GM19099 (cell line): ENCODE measurements around the gene ARL10.

Source experiments
- POLR2A ChIP-seq: IDR thresholded peaks from 3 replicates; pipeline ENCODE4 v1.6.1; 2011; ENCODE audit warnings: low read depth; ENCODE audit not compliant: insufficient read length; ENCODE audit errors: extremely low read depth

ARL10 gene

DNA sequence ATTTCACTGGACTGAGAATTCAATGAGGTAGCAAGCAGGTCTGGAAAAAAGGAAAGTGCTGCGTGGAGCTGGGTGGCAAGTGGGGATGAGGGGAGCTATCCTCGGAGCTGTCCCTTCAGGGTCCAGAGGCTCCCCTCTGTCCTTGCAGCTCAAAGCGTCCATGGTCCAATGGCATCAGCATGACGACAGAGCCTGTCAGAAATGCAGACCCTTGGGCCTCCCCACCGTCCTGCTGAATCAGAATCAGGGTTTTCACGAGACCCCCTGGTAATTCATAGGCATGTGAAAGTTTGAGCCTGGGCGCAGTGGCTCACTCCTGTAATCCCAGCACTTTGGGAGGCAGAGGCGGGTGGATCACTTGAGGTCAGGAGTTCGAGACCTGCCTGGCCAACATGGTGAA is 28.8 kb downstream of the ARL10 start:
- no peak for TF ChIP-seq POLR2A

DNA sequence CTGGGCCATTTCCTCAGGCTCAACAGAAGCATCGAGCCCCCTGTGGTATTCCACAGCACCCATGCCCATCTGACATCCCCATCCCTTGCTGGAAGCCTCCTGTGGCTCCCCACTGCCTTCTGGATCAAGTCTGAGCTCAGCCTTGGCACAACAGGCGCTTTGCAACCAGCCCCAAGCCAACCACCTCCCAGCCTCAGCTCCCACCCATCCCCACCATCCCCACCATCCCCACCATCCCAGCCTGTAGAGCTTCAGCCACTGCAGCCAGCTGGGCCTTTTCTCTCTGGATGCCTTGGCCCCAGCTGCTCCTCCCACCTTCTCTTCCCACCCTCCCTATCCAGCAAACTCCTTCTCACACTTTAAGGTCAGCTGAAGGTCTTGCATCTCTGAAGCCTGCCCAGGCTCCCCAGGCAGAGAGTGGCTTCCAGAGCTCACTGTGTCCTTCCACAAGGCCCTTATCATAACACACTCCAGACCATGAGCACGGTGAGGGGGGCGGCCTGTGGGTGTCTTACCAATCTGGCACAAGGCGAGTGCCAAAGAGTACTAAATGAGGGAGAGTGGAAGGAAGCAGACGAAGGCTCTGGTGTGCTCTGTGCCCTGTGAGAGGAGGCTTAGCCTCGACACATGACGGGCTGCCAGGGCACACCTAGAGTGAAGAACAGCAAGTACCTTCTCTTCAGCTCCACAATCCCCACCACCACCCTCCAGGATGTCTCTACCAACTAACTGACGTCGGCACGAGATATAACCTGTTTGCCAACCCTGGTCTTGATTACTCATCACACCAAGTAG is 29.8 kb downstream of the ARL10 start:
- TF ChIP-seq POLR2A = no peak

DNA sequence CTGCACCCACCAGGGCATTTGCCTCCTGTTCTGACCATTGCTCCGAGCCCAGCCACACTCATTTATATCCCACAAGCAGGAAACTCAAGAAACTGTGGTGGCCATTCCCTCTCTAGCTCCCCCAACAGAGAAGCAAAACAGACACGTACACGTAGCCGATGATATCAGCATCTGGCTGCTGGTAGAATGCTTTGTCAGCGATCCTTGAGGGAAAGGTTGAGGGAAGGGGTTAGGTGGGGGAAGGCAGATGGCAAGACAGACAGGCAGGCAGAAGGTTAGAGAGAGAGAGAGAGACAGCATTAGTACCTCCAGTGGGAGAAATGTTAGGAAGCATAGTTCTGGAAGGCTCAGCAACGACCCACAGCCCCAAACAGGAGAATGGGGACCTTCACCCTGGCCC is 31.0 kb downstream of the ARL10 start:
- no peak for TF ChIP-seq POLR2A

DNA sequence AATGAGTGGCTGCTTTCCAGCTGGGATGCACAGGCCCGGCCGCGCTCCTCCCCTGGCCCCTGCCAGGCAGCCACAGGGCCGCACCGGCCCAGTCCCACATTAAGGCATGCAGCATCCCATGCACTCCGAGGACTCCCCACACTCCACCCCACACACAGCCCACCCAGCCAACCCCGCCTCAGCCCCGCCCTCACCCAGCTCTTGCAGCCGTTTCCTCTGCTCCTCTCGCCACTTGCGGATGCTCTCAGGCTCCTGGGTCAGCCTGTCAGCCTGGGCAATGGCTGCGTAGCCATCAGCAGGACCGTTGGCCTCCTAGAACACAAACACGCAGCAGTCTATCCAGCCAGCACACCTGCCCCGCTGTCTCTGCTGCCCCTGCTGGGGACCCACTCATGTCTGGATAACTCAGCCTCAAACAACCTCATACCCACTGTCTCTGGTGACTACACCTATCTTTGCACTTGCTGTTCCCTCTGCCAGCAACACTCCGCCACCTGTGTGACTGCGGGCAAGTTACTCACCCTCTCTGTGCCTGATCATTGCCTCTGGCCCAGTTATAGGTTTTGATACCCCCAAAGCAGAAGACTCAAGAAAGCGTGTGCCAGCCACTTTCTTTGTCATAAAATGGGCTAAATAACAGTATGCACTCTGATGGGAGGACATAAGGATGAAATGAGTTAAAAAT is 32.6 kb downstream of the ARL10 start:
- TF ChIP-seq POLR2A = no peak

DNA sequence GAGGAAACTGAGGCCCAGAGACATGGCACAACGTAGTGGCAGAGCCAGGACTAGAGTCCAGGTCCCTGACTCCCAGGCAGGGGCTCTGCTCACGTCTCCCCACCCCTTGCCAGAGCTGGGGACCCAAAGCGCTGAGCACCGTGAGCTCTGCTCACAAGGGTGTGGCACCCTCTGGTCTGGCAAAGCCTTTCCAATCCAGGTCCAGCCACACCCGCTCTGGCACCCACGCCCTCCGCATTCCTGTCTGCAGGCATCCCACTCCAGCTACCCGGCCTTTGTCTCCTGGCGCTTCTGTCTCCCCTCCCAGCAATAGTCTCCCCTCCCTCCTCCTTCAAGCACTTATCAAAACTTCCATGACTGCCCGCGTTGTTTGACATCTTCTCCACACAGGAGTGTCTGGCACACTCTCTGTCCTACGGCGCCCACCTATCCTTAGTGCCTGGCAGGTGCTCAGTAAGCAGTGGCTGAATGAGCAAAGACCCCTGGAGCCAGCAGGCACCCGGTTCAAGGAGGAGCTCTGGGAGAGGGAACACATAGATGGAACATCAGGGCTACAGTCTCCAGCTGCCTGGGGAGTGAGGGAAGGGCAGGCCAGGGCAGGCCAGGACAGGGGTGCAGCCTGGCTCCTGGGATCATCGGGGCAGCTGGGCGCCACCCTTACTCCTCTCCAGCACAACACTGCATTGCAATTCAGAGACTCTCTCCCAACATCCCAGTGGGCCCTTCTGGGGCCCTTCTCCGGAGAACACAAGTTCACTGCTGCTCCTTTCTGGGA is 35.3 kb downstream of the ARL10 start:
- no peak for TF ChIP-seq POLR2A

DNA sequence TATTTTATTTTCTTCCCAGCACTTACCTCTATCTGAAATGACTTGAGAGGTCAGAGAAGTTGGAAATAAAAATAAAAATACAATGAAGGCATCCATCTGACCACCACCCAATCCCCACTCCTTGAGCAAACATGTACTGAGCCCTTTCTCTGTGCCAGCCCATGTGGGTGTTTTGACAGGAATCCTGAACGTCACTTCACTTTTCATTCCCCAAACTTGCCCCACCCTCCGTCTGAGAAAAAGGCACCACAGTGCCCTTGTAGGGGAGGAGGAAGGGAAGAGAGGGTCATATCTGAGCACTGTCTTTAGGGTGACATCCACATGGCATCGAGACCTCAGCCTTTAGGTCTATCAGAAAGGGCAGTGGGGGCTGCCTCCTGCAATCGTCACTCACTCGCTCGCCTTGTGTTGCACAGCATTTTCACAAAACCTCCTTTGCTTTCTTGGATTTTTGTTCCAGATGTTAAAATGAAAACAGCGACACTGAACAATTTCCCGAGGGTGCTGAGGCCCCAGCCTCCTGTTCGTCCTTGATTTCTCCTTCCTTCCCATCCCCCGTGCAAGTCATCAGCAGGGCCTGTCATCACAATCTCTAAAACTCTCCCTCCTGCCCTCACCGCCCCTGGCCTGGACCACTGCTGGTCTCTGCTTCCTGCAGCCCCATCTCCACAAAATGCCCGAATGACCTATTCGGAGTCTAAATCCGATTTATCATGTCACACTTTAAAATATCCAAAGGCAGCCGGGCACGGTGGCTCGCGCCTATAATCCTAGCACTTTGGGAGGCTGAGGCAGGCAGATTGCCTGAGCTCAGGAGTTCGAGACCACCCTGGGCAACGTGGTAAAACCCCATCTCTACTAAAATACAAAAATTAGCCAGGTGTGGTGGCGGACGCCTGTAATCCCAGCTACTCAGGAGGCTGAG is 36.3 kb downstream of the ARL10 start:
- no peak for TF ChIP-seq POLR2A

DNA sequence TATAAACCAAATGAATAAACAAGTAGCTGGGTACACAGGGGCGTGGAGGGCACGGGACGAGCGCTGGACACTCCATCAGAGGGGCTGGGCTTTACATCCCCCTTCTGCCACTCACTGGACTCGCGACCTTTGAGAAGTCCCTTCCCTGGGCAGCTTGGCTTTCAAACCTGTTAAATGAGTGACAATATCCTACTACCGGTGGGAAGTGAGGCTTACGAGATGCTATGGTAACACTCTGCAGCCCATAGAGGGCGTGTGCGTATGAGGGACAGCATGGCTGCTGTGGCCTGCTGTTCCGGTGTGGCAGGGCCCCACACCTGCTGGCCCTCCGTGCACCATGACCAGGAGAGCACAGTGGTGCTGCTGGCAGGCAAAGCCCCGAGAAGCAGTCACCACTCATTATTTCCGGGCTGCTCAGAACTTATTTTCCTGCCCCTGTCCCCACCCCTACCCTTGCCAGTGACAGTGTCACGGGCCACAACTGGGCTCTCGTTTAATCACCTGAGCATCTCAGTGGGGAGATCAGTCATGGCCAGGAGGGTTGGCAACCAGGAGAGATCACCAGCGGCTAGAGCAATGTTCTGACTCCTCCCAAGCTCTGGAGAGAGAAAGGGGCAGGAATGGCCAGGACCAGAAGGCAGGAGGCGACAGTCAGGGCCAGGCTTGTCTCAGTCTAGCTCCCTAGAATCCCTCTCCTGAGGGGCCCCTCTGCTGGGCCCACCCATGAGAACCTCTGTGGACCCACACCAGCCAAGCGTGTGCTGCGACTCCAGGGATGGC is 40.6 kb downstream of the ARL10 start:
- no peak for TF ChIP-seq POLR2A

DNA sequence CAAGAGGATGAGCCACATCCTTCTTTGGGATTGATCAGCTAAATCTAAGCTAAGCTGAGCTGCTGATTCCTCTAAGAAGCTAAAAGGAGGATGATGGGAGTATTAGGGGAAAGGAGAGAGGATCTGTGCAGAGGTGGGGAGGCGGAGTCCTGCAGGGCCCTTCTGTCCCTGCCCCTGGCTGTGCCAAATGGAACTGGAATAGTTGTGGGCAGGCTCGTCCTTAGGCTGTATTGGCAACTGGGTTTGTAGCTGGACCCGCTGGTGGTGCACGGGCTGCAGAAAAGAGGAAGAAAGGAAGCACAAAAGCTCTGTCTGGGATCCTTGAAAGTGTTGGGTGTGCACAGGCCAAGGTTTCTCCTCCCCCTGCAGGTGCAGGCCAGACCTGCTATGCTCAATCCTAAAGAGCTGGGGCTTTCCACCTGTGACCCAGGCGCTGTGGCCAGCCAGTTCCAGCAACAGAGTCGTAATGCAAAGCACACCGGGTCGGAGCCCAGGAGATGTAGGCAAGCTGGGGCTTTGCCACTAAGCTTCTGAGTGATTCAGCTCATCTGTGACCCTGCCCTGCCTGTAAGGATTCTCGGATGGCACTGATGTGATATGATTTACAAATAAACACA is 41.3 kb downstream of the ARL10 start:
- no peak for TF ChIP-seq POLR2A

DNA sequence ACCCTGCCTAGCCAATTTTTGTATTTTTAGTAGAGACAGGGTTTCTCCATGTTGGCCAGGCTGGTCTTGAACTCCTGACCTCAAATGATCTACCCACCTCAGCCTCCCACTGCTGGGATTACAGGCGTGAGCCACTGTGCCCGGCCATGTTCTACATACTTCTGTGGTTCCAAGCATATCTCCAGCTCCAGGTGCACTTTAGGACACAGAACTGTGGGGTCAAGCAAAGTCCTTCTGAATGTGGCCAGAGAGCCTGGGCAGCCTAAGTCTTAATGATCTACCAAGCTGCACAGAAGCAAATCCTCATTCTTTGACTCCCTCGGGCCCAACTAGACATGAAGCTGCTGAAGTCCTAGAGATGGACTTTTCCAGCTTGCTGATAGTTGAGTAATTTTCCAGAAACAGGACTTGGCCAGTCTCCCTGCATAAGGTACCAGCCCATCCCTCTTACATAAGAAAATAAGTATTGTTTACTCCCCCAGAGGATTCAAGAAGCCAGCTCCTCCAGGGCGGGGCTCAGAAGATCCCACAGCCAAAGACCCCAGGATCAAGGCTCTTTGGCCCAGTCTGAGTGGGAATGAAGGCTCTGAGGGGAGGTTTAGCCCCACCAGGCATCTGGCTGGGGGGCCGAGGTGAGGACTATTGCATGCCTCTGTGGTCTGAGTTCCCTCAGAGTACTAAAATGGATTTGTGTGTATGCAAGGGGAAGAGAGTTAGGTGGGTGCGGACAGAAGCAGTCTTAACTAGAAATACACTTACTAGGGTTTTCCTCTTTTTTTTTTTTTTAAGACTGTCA is 42.4 kb downstream of the ARL10 start:
- TF ChIP-seq POLR2A = no peak

DNA sequence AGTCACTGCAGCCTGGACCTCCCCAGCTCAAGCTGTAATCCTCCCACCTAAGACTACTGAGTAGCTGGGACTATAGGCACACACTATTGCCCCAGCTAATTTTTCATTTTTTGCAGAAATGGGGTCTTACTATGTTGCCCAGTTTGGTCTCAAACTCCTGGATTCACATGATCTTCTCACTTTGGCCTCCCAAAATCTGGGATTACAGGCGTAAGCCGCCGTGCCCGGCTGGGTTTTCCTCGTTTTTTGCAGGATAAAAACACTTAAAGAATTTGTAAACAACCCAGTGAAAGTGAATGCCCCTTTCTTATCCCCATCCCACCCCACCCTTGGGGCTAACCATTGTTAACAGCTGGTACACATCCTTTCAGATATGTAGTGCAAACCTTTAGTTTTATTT is 43.3 kb downstream of the ARL10 start:
- no peak for TF ChIP-seq POLR2A

DNA sequence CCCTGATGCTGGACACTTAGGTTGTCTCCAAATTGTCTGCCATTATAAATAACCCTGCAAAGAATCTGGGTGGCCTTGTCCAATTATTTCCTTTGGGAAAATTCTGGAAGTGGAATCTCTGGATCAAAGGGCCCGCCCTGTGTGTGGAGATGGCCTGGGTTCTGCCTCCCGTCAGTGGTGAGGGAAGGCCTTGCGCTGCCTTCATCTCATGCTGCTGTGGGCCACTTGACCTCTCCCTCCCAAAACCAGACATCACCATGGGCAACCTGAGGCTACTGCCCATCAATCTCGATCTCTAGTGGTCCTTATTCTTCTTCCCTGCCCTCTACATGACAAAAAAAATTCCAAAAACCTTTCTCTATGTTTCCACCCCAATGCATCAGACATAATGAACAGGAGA is 44.5 kb downstream of the ARL10 start:
- no peak for TF ChIP-seq POLR2A

DNA sequence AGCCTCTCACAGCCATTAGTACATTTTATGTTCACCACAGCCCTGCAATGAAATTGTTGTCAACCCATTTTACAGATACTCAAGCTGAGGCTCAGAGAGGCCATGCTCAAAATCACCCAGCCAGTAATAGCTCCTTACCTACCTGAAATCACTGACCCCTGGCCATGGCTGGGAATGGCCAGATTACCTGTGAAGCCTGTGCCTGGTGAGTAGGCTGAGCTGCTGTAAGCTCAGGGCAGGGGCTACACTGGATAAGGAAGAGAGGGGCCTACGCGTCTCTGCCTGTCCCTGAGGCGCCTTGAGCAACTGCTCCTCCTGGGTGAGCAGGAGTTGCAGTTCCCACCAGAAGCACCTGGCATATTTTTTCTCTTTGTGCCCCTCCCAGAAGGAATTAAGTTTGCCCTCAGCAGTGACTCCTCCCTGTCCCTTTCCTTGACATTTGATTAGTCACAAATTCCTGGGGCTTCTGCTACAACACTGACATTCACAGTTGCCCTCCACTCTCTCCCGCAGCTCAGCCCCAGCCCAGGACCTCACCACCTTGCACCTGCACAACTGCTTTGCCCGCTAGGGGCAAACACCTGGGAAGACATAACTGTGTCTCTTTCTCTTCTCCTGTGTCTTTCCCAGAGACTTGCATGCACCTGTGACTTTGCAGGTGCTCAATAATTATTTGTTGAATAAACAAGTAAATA is 45.3 kb downstream of the ARL10 start:
- TF ChIP-seq POLR2A = no peak

DNA sequence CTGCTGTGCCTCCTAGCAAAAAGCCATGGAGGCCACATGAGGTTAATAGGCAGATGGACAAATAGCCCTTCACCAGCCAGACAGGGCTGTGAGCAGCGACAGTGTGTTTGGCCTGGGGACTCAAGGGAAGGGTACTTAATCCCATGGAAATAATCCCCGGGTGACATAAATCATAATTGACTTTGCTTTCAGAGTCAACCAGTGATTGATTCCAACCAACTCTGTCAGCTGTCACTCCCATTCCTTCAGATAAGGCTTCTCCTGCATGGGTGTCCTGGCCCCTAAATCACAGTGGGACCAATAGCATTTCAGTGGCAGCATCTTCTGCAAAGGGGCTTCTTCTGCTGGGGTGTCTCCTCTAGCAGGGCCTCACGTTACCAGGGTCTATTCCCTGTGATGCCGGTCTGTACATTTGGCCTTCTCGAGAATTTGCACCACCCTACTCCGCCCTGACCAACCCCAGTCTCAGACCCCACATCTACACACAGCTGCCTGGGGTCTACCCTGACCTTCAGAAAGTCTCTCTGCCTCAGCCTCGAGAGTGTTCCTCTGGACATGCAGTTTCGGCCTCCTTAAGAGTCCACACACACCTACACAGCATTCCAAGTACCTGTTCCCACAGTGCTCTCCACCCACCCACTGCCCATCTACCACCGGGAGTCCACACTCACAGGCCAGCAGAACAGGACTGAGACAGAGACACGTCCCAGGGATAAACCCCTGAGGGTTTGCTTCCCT is 47.4 kb downstream of the ARL10 start:
- no peak for TF ChIP-seq POLR2A
